Neural progenitor cell (in vitro differentiated cells): ENCODE results near the gene KAT7. TPM values are rescaled to one million over a fixed set of nuclear protein-coding genes. Genes with fewer than 3 reads are reported as not detected.

ENCODE experiments used
- DNase-seq: peaks from one replicate; pipeline ENCODE4 v3.0.0-alpha.2; 2016; ENCODE audit warnings: low spot score
- H2AFZ ChIP-seq: fragments of 200-600 bp; sonication (generic); replicated peaks from 2 replicates; pipeline ENCODE4 v1.6.1; 2016; ENCODE audit warnings: antibody characterized with exemption
- H3F3A ChIP-seq: fragments of 200-600 bp; sonication (generic); 2 replicates; pipeline ENCODE4 v1.6.1; 2016; ENCODE audit warnings: antibody characterized with exemption, low read depth
- H3K27ac ChIP-seq: fragments of 200-600 bp; sonication (generic); 2 replicates; pipeline ENCODE4 v1.5.1; 2016; ENCODE audit warnings: mild to moderate bottlenecking
- H3K27me3 ChIP-seq: fragments of 200-600 bp; sonication (generic); 2 replicates; pipeline ENCODE4 v1.6.1; 2016; ENCODE audit warnings: mild to moderate bottlenecking, moderate library complexity
- H3K36me3 ChIP-seq: fragments of 200-600 bp; sonication (generic); 2 replicates; pipeline ENCODE4 v1.5.1; 2016
- H3K4me1 ChIP-seq: fragments of 200-600 bp; sonication (generic); 2 replicates; pipeline ENCODE4 v1.6.1; 2016; ENCODE audit warnings: mixed run types
- H3K4me2 ChIP-seq: fragments of 200-600 bp; sonication (generic); 2 replicates; pipeline ENCODE4 v1.6.1; 2016
- H3K4me3 ChIP-seq: fragments of 200-600 bp; sonication (generic); 2 replicates; pipeline ENCODE4 v1.5.1; 2016
- H3K79me2 ChIP-seq: fragments of 200-600 bp; sonication (generic); 2 replicates; pipeline ENCODE4 v1.6.1; 2016; ENCODE audit warnings: low read depth
- H3K9ac ChIP-seq: fragments of 200-600 bp; sonication (generic); 2 replicates; pipeline ENCODE4 v1.6.1; 2016
- H3K9me3 ChIP-seq: fragments of 200-600 bp; sonication (generic); 2 replicates; pipeline ENCODE4 v1.5.1; 2016; ENCODE audit warnings: low read depth
- H4K20me1 ChIP-seq: fragments of 200-600 bp; sonication (generic); 2 replicates; pipeline ENCODE4 v1.6.1; 2016; ENCODE audit warnings: low read depth
- H3K27ac Mint-ChIP-seq: 3 replicates; pipeline ENCODE4 v1.8.0; 2021; ENCODE audit warnings: mixed read lengths
- H3K27me3 Mint-ChIP-seq: 2 replicates; pipeline ENCODE4 v1.8.0; 2022; ENCODE audit warnings: low read depth, mild to moderate bottlenecking, inconsistent platforms, moderate library complexity, mixed read lengths; ENCODE audit not compliant: insufficient read depth
- H3K36me3 Mint-ChIP-seq: 3 replicates; pipeline ENCODE4 v1.8.0; 2021; ENCODE audit warnings: mixed read lengths
- H3K4me1 Mint-ChIP-seq: 3 replicates; pipeline ENCODE4 v1.8.0; 2021; ENCODE audit warnings: mixed read lengths
- H3K4me3 Mint-ChIP-seq: 3 replicates; pipeline ENCODE4 v1.8.0; 2021; ENCODE audit warnings: mild to moderate bottlenecking, moderate library complexity, mixed read lengths
- H3K9me3 Mint-ChIP-seq: 3 replicates; pipeline ENCODE4 v1.8.0; 2020; ENCODE audit warnings: mixed read lengths
- CTCF ChIP-seq: fragments of 200-600 bp; sonication (generic); IDR thresholded peaks from 2 replicates; pipeline ENCODE4 v1.5.1; 2017; ENCODE audit warnings: antibody characterized with exemption, mild to moderate bottlenecking
- EZH2 ChIP-seq: fragments of 200-600 bp; sonication (generic); IDR thresholded peaks from 2 replicates; pipeline ENCODE4 v1.6.1; 2017; ENCODE audit warnings: antibody characterized with exemption, mild to moderate bottlenecking, moderate library complexity
- EZH2phosphoT487 ChIP-seq: fragments of 200-600 bp; sonication (generic); IDR thresholded peaks from 2 replicates; pipeline ENCODE4 v1.6.1; 2017; ENCODE audit warnings: antibody characterized with exemption
- total RNA-seq: library from RNA; depleted of rRNA; stranded (reverse); fragments of >200 nt; gene quantifications from 2 replicates; pipeline ENCODE4 v1.2.3, GENCODE V29; 2015; ENCODE audit warnings: low replicate concordance

The KAT7 gene
- total RNA-seq, 1 donor from 2014 or later = 139 TPM

DNA sequence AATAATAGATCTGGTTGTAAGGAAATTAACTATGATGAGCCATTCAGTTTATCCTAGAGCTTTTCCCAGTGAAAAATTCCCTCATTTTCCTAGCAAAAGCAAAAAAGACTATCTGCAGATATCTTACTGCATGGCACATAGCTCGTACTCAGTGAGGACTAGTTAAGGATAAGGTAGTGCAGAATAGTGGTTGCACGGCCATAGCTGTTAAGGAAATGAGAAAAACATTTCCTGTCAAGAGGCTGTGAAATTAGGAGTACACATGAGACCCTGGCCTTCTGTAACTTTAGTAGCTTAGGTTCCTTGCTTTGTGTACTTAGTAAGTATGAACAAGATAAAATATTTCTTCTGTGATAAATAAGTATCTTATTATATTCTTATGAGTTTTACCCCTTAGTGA, 10.3 kb downstream of the KAT7 start:
- H3K4me2 ChIP-seq = no peak overlapping the region
- TF ChIP-seq EZH2phosphoT487 (no peak), EZH2 (no peak), CTCF (no peak)
- H3K4me3 ChIP-seq = no peak overlapping the region
- no peak overlapping the region for H3K9ac ChIP-seq
- no peak for DNase-seq
- peaks cover 33% of the 10 kb centered on the region for H4K20me1 ChIP-seq
- H3K4me3 Mint-ChIP-seq = no peak overlapping the region
- no peaks in the 10 kb centered on the region for H3K27me3 ChIP-seq
- H3K4me1 Mint-ChIP-seq = no peaks in the 10 kb centered on the region
- peaks cover 29% of the 10 kb centered on the region for H3K36me3 Mint-ChIP-seq
- H3F3A ChIP-seq = no peaks in the 10 kb centered on the region
- no peaks in the 10 kb centered on the region for H3K9me3 ChIP-seq
- no peak overlapping the region for H3K27ac ChIP-seq
- no peak overlapping the region for H2AFZ ChIP-seq
- H3K79me2 ChIP-seq = peaks cover 84% of the 10 kb centered on the region
- H3K27ac Mint-ChIP-seq = no peak overlapping the region
- H3K4me1 ChIP-seq = no peaks in the 10 kb centered on the region
- H3K9me3 Mint-ChIP-seq = no peaks in the 10 kb centered on the region
- peaks cover 4% of the 10 kb centered on the region for H3K27me3 Mint-ChIP-seq
- H3K36me3 ChIP-seq = peaks cover 4% of the 10 kb centered on the region

GRCh38 chr17:49809056-49809455, 20.6 kb downstream of the KAT7 start:
- no peak for TF ChIP-seq EZH2phosphoT487
- no peak for TF ChIP-seq CTCF
- no peak for TF ChIP-seq EZH2
- no peak for DNase-seq
- Mint-ChIP-seq H3K9me3 (no peaks in the 10 kb centered on the region), H3K4me3 (no peak overlapping the region), H3K27ac (no peak overlapping the region), H3K4me1 (peaks cover under 1% of the 10 kb centered on the region), H3K27me3 (no peaks in the 10 kb centered on the region), H3K36me3 (peaks cover 30% of the 10 kb centered on the region)
- no peak overlapping the region for H3K4me2 ChIP-seq
- no peak overlapping the region for H3K9ac ChIP-seq
- no peak overlapping the region for H3K4me3 ChIP-seq
- peaks cover 19% of the 10 kb centered on the region for H3K36me3 ChIP-seq
- no peaks in the 10 kb centered on the region for H3K9me3 ChIP-seq
- H3K27ac ChIP-seq = no peak overlapping the region
- peaks cover 13% of the 10 kb centered on the region for H3F3A ChIP-seq
- no peaks in the 10 kb centered on the region for H3K27me3 ChIP-seq
- peaks cover 83% of the 10 kb centered on the region for H3K79me2 ChIP-seq
- no peaks in the 10 kb centered on the region for H4K20me1 ChIP-seq
- no peak overlapping the region for H2AFZ ChIP-seq
- peaks cover 3% of the 10 kb centered on the region for H3K4me1 ChIP-seq

- TF ChIP-seq CTCF (no peak), EZH2phosphoT487 (no peak), EZH2 (no peak)
- Mint-ChIP-seq H3K4me1 (peaks cover 36% of the 10 kb centered on the region), H3K27ac (peak overlapping the region; percentile 96), H3K36me3 (peaks cover 21% of the 10 kb centered on the region), H3K9me3 (no peaks in the 10 kb centered on the region), H3K27me3 (no peaks in the 10 kb centered on the region), H3K4me3 (peak overlapping the region; percentile 78)
- Histone ChIP-seq H3K4me2 (peak overlapping the region; percentile 86), H3K9me3 (no peaks in the 10 kb centered on the region), H2AFZ (no peak overlapping the region), H4K20me1 (peaks cover 5% of the 10 kb centered on the region), H3K4me1 (peaks cover 41% of the 10 kb centered on the region), H3K79me2 (peaks cover 66% of the 10 kb centered on the region), H3K9ac (peak overlapping the region; percentile 12), H3F3A (peaks cover 49% of the 10 kb centered on the region), H3K36me3 (peaks cover 24% of the 10 kb centered on the region), H3K4me3 (peak overlapping the region; percentile 47), H3K27me3 (no peaks in the 10 kb centered on the region), H3K27ac (peak overlapping the region; percentile 95)
- DNase-seq = peak; percentile 70
These were observed 26.5 kb downstream of the KAT7 start for GRCh38 chr17:49814781-49815529.
